Measurements from ENCODE around the gene TCN1. TPM values are rescaled to one million over a fixed set of nuclear protein-coding genes. Genes with fewer than 3 reads are reported as not detected.
"Not testable (repeated sequence)": the region's sequence is repeated elsewhere in the genome, so short reads cannot be mapped to it uniquely, and the experiment has no call there.

The TCN1 gene
- not detected for total RNA-seq

GRCh38 chr11:59866397-59866796, at the start of gene TCN1:
Gene TCN1 (minus strand): TSS chr11:59866487. CDS start chr11:59866470, 17 bp downstream.
- CTCF ChIA-PET = interaction anchor here (1.0 kb wide), 1 partner anchor 22 kb away, joined by 3 read pairs; no protein-coding TSS in a partner anchor
- H3K27ac Mint-ChIP-seq = no peak within 1 kb of the TSS
- intact Hi-C loops (cut with DNase I, micrococcal nuclease) = loop anchor here in 1 of 2 experiments (5.0 kb wide), 1 partner anchor 51 kb away; no protein-coding TSS in a partner anchor
- POLR2A ChIA-PET = interaction anchor here (0.7 kb wide), 1 partner anchor 963 kb away, joined by 4 read pairs; no protein-coding TSS in a partner anchor
- peaks cover 15% of the 10 kb centered on the region for H3K27me3 Mint-ChIP-seq
- peaks cover 8% of the 10 kb centered on the region for H3K9me3 Mint-ChIP-seq (ENCODE audit: low read depth)
- ATAC-seq = no peak
- no peaks in the 10 kb centered on the region for H3K36me3 Mint-ChIP-seq (ENCODE audit: low read depth)
- H3K4me1 Mint-ChIP-seq = peaks cover 2% of the 10 kb centered on the region
- no peak within 1 kb of the TSS for H3K4me3 Mint-ChIP-seq
- no peak for DNase-seq

- H3K36me3 Mint-ChIP-seq (ENCODE audit: low read depth); POLR2A ChIA-PET; H3K9me3 Mint-ChIP-seq (ENCODE audit: low read depth); H3K4me3 Mint-ChIP-seq; H3K27ac Mint-ChIP-seq; intact Hi-C loops (cut with DNase I, micrococcal nuclease); H3K27me3 Mint-ChIP-seq; ATAC-seq; H3K4me1 Mint-ChIP-seq; DNase-seq; CTCF ChIA-PET: not testable (repeated sequence)
Observed at GRCh38 chr11:59903569-59903968, 37.3 kb upstream of the TCN1 start.

- CTCF ChIA-PET = interaction anchor here (1.3 kb wide), 1 partner anchor 10 kb away, joined by 3 read pairs; no protein-coding TSS in a partner anchor
- Mint-ChIP-seq H3K27me3 (peaks cover 4% of the 10 kb centered on the region), H3K9me3 (ENCODE audit: low read depth) (no peaks in the 10 kb centered on the region), H3K4me3 (no peak overlapping the region), H3K27ac (no peak overlapping the region), H3K36me3 (ENCODE audit: low read depth) (no peaks in the 10 kb centered on the region), H3K4me1 (no peaks in the 10 kb centered on the region)
- ATAC-seq = no peak
- no peak for DNase-seq
- intact Hi-C loops (cut with DNase I, micrococcal nuclease) = no loop called here
- POLR2A ChIA-PET = interaction anchor here (0.8 kb wide), 1 partner anchor 309 kb away, joined by 3 read pairs; no protein-coding TSS in a partner anchor
Observed at GRCh38 chr11:59901306-59901705, 35.0 kb upstream of the TCN1 start.

- Mint-ChIP-seq H3K4me3 (no peak overlapping the region), H3K27ac (no peak overlapping the region), H3K4me1 (no peaks in the 10 kb centered on the region), H3K9me3 (ENCODE audit: low read depth) (no peaks in the 10 kb centered on the region), H3K27me3 (peaks cover 4% of the 10 kb centered on the region), H3K36me3 (ENCODE audit: low read depth) (no peaks in the 10 kb centered on the region)
- intact Hi-C loops (cut with DNase I, micrococcal nuclease) = no loop called here
- ChIA-PET CTCF (interaction anchor here (1.3 kb wide), 1 partner anchor 10 kb away, joined by 3 read pairs; no protein-coding TSS in a partner anchor), POLR2A (no interaction called here)
- ATAC-seq (no peak), DNase-seq (no peak)
Observed at GRCh38 chr11:59900366-59901126, 34.3 kb upstream of the TCN1 start.

GRCh38 chr11:59899532-59899931, 33.2 kb upstream of the TCN1 start:
- no peaks in the 10 kb centered on the region for H3K4me1 Mint-ChIP-seq
- ATAC-seq (no peak), DNase-seq (no peak)
- no peaks in the 10 kb centered on the region for H3K36me3 Mint-ChIP-seq (ENCODE audit: low read depth)
- H3K27ac Mint-ChIP-seq = no peak overlapping the region
- no peaks in the 10 kb centered on the region for H3K9me3 Mint-ChIP-seq (ENCODE audit: low read depth)
- H3K27me3 Mint-ChIP-seq = peaks cover 6% of the 10 kb centered on the region
- no peak overlapping the region for H3K4me3 Mint-ChIP-seq
- intact Hi-C loops (cut with DNase I, micrococcal nuclease) = no loop called here
- CTCF ChIA-PET = no interaction called here
- POLR2A ChIA-PET = no interaction called here

- CTCF ChIA-PET = no interaction called here
Observed at GRCh38 chr11:59898650-59899049, 32.4 kb upstream of the TCN1 start.

GRCh38 chr11:59898046-59898445, 31.8 kb upstream of the TCN1 start:
- no peaks in the 10 kb centered on the region for H3K9me3 Mint-ChIP-seq (ENCODE audit: low read depth)
- no peaks in the 10 kb centered on the region for H3K4me1 Mint-ChIP-seq

More at GRCh38 chr11:59898650-59899049, 32.4 kb upstream of the TCN1 start:
- intact Hi-C loops (cut with DNase I, micrococcal nuclease) = no loop called here
- H3K4me1 Mint-ChIP-seq = no peaks in the 10 kb centered on the region
- no peaks in the 10 kb centered on the region for H3K9me3 Mint-ChIP-seq (ENCODE audit: low read depth)
- H3K4me3 Mint-ChIP-seq = no peak overlapping the region
- DNase-seq (no peak), ATAC-seq (no peak)
- POLR2A ChIA-PET = no interaction called here
- H3K27me3 Mint-ChIP-seq = peaks cover 6% of the 10 kb centered on the region
- H3K36me3 Mint-ChIP-seq (ENCODE audit: low read depth) = no peaks in the 10 kb centered on the region
- no peak overlapping the region for H3K27ac Mint-ChIP-seq

GRCh38 chr11:59894616-59895015, 28.3 kb upstream of the TCN1 start:
- no peak for ATAC-seq
- ChIA-PET CTCF (interaction anchor here (0.6 to 1.5 kb wide), 3 partner anchors 8 to 324 kb away, joined by 3 read pairs; no protein-coding TSS in a partner anchor), POLR2A (no interaction called here)
- DNase-seq = no peak
- H3K4me3 Mint-ChIP-seq = no peak overlapping the region
- intact Hi-C loops (cut with DNase I, micrococcal nuclease) = no loop called here
- no peak overlapping the region for H3K27ac Mint-ChIP-seq
- H3K27me3 Mint-ChIP-seq = peaks cover 3% of the 10 kb centered on the region
- H3K9me3 Mint-ChIP-seq (ENCODE audit: low read depth) = peaks cover 10% of the 10 kb centered on the region
- H3K4me1 Mint-ChIP-seq = no peaks in the 10 kb centered on the region
- H3K36me3 Mint-ChIP-seq (ENCODE audit: low read depth) = peaks cover under 1% of the 10 kb centered on the region

More at GRCh38 chr11:59898046-59898445, 31.8 kb upstream of the TCN1 start:
- intact Hi-C loops (cut with DNase I, micrococcal nuclease) = no loop called here
- ChIA-PET CTCF (no interaction called here), POLR2A (no interaction called here)
- Mint-ChIP-seq H3K27me3 (peaks cover 6% of the 10 kb centered on the region), H3K27ac (no peak overlapping the region), H3K36me3 (ENCODE audit: low read depth) (no peaks in the 10 kb centered on the region), H3K4me3 (no peak overlapping the region)
- no peak for DNase-seq
- ATAC-seq = no peak

GRCh38 chr11:59891781-59892181, 25.5 kb upstream of the TCN1 start:
- POLR2A ChIA-PET = no interaction called here
- DNase-seq (no peak), ATAC-seq (no peak)
- Mint-ChIP-seq H3K36me3 (ENCODE audit: low read depth) (peaks cover 9% of the 10 kb centered on the region), H3K4me3 (no peak overlapping the region), H3K27me3 (peaks cover 6% of the 10 kb centered on the region), H3K4me1 (no peaks in the 10 kb centered on the region), H3K9me3 (ENCODE audit: low read depth) (peaks cover 19% of the 10 kb centered on the region), H3K27ac (no peak overlapping the region)
- intact Hi-C loops (cut with DNase I, micrococcal nuclease) = no loop called here
- CTCF ChIA-PET = no interaction called here

GRCh38 chr11:59887156-59887555, 20.9 kb upstream of the TCN1 start:
- H3K4me3 Mint-ChIP-seq; POLR2A ChIA-PET; CTCF ChIA-PET; DNase-seq; H3K36me3 Mint-ChIP-seq (ENCODE audit: low read depth); intact Hi-C loops (cut with DNase I, micrococcal nuclease); H3K27ac Mint-ChIP-seq; H3K4me1 Mint-ChIP-seq; H3K27me3 Mint-ChIP-seq; ATAC-seq: not testable (repeated sequence)
- peaks cover 23% of the 10 kb centered on the region for H3K9me3 Mint-ChIP-seq (ENCODE audit: low read depth)

- Mint-ChIP-seq H3K36me3 (ENCODE audit: low read depth) (peaks cover 3% of the 10 kb centered on the region), H3K4me1 (no peaks in the 10 kb centered on the region), H3K27me3 (peaks cover 5% of the 10 kb centered on the region), H3K9me3 (ENCODE audit: low read depth) (peaks cover 4% of the 10 kb centered on the region), H3K27ac (no peak overlapping the region), H3K4me3 (no peak overlapping the region)
- no peak for DNase-seq
- intact Hi-C loops (cut with DNase I, micrococcal nuclease) = no loop called here
- no peak for ATAC-seq
- ChIA-PET CTCF (no interaction called here), POLR2A (no interaction called here)
Observed at GRCh38 chr11:59883597-59883996, 17.3 kb upstream of the TCN1 start.

- Mint-ChIP-seq H3K36me3 (ENCODE audit: low read depth) (no peaks in the 10 kb centered on the region), H3K4me3 (no peak overlapping the region), H3K27me3 (peaks cover 5% of the 10 kb centered on the region), H3K4me1 (no peaks in the 10 kb centered on the region), H3K27ac (no peak overlapping the region), H3K9me3 (ENCODE audit: low read depth) (no peaks in the 10 kb centered on the region)
- ChIA-PET CTCF (no interaction called here), POLR2A (no interaction called here)
- DNase-seq (no peak), ATAC-seq (no peak)
- intact Hi-C loops (cut with DNase I, micrococcal nuclease) = no loop called here
Observed at GRCh38 chr11:59879567-59879966, 13.3 kb upstream of the TCN1 start.
